OCI-LY3 (cell line): ENCODE measurements around the gene PRR11.

ENCODE experiments used
- CTCF ChIP-seq: fragments of 200-600, 300-600 bp; sonication (generic); IDR thresholded peaks from 2 replicates; pipeline ENCODE4 v1.5.1; 2014; ENCODE audit warnings: antibody characterized with exemption, low read length, low read depth
- EZH2phosphoT487 ChIP-seq: fragments of 200-600 bp; shearing (Covaris generic); IDR thresholded peaks from 2 replicates; pipeline ENCODE4 v1.6.1; 2018; ENCODE audit warnings: antibody characterized with exemption, mixed run types, low read depth

GRCh38 chr17:59223813-59224212, 68.3 kb downstream of the PRR11 start:
- TF ChIP-seq CTCF (no peak), EZH2phosphoT487 (no peak)
